HG02938 (cell line): ENCODE data around the gene NDP.

ENCODE experiments used
- ATAC-seq: cut with Tn5 transposase; IDR thresholded peaks from one replicate; pipeline ENCODE4 v1.9.1; 2021; ENCODE audit warnings: mild to moderate bottlenecking, moderate library complexity; ENCODE audit not compliant: unreplicated experiment

NDP gene

GRCh38 chrX:43973249-43974099 lies at the start of gene NDP:
NDP (minus strand) TSS chrX:43973390; CDS start chrX:43958645, 14,745 bp downstream.
- ATAC-seq, result no peak

- no peak for ATAC-seq
Observed at GRCh38 chrX:44022964-44023363, 49.8 kb upstream of the NDP start.

DNA sequence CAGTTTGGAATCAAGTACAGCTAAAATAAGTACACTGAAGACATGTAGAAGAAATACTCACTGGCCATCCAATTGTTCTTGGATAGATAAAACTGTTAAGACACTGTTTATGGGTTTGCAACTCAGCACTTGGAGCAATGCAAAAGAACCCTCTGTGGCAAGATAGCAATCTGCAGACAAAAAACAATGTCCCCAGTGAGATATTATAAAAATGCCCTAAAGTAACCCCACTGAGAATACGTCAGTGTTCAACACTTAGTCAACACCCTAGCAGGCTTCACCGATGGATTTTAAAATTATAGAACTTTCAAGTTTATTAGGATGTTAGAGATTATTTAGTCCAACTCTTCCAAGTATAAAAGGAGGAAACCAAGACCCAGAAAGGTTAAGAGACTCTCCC lies 47.5 kb upstream of the NDP start:
- ATAC-seq, result no peak

DNA sequence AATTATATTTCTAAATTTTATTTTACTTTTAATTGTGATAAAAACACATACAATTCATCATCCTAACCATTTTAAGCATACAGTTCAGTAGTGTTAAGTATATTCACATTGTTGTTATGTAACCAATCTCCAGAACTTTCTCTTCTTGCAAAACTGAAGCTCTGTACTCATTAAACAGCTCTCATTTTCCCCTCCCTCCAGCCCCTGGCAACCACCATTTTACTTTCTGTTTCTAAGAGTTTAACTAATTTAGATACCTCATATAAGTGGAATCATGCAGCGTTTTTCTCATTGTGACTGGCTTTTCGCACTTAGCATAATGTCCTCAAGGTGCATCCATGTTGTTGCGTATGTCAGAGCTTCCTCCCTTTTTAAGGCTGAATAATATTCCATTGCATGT lies 46.7 kb upstream of the NDP start:
- no peak for ATAC-seq

- ATAC-seq, result no peak
Observed at GRCh38 chrX:44017676-44018075, 44.5 kb upstream of the NDP start.

DNA sequence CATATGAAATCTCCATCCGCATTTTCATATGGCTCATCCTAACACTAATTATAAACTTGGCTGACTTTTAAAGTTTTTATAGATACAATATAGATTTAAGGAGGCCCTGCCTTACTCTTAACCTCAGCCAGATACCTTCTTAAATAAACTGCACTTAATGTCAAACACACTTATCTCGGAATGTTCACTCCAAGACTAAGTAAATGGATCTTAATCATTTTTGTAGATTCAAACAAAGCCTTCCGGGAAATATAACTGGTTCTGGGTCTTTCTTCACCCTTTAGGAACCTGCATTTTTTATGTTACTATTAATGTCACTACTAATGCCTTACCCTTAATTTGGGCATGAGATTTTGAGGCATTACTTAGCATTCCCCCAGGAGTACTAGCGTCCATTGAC lies 43.7 kb upstream of the NDP start:
- ATAC-seq, result no peak

DNA sequence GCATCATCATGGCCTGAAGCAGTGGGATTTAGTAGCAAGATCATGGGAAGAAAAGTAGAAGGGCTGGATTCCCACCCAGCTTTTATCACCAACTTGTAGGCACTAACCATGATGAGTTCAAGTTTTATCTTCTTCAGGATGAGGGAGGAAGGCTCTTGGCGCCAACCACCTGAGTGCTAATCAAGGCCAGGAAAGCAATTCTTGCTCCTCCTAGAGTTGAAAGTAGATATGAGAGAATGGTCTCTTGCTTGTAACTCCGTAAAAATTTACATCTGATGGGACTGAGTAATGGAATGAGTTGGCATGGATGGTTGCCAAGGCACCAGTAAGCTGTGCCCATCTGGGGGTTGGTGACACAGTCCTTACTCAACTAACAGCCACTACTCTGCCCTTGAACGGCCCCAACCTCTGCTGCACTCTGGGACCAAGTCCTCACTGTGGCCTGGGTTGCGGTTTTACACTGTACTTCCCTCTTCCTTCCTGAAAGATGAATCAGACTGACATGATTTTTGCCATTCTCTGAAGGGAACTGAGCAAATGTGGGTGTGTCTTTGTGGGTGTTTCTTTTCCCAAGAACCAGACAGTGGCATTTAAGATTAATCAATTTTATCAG lies 39.4 kb upstream of the NDP start:
- ATAC-seq, result no peak

- no peak for ATAC-seq
Observed at GRCh38 chrX:44011506-44011905, 38.3 kb upstream of the NDP start.

GRCh38 chrX:44010626-44011025 lies 37.4 kb upstream of the NDP start:
- no peak for ATAC-seq

DNA sequence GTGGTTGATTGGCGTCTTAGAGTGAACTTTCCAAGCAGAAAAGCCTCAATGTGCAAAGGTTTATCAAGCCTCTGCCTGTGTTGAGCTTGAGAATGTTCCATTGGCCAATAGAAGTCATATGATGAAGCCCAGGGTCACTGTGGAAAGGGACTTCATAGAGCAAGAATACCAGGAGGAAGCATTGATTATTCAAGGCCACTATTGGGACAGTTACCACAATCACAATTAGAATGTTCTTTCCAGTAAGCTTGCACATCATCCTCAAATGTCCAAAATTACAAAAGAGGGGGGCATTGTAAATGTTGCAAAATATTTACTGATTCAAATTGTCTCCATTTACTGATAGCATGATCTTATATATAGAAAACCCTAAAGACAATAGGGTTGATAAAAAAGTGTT lies 32.9 kb upstream of the NDP start:
- no peak for ATAC-seq

DNA sequence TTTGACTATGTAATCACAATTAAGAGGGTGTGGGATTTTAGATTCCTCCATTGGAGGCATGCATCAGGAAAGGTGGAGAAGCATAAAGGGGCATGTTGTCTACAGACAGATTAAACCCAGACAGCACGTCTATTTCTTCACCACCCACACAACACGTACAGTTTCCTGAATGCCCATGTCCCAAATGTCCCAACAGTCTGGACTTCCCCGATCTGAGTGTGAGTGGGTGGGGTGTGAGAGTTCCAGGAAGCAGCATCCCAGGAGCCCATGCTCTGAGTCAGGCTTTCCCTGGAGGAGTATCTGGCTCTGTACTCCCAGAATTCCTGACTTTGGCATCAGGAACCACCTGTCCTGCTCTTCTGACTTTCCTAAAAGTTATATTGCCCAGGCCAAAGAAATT lies 30.8 kb upstream of the NDP start:
- no peak for ATAC-seq

DNA sequence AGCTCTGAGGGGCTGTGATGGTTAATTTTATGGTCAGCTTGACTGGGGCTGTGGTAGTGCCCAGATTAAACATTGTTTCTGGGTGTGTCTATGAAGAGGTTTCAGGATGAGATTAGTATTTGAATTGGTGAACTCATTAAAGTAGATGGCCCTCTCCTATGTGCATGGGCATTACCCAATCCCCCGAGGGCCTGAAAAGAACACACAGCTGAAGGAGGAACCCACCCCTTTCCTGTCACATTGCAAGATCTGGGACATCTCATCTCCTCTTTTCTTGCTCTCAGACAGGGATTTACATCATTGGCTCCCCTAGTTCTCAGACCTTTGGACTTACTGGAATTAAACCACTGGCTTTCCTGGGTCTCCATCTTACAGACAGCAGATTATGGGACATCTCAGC lies 29.4 kb upstream of the NDP start:
- ATAC-seq, result no peak

GRCh38 chrX:43998374-43998773 lies 25.2 kb upstream of the NDP start:
- no peak for ATAC-seq

- ATAC-seq, result no peak
Observed at GRCh38 chrX:43996491-43996890, 23.3 kb upstream of the NDP start.

GRCh38 chrX:43986083-43986482 lies 12.9 kb upstream of the NDP start:
- no peak for ATAC-seq

DNA sequence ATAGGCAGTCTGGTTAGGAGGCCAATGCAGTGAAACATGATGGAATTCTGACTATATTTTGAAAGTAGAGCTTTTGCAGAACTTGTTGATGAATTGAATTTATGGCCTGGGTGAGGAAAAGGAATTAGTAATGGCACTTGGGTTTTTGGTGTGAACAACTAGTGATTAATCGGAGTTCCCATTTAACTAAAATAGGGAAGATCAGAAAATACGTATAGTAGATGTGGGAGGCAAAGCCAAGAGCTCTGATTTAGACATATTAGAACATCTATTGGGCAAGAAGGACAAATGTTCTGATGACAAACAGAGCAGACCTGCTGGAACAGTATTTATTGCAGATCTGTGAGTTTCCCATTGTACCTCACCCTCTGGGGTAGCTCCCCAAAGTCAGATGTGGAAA lies 12.3 kb upstream of the NDP start:
- ATAC-seq, result no peak

GRCh38 chrX:43978226-43978625 lies 5.0 kb upstream of the NDP start:
- ATAC-seq, result no peak

- ATAC-seq, result no peak
Observed at GRCh38 chrX:43976205-43976604, 3.0 kb upstream of the NDP start.

DNA sequence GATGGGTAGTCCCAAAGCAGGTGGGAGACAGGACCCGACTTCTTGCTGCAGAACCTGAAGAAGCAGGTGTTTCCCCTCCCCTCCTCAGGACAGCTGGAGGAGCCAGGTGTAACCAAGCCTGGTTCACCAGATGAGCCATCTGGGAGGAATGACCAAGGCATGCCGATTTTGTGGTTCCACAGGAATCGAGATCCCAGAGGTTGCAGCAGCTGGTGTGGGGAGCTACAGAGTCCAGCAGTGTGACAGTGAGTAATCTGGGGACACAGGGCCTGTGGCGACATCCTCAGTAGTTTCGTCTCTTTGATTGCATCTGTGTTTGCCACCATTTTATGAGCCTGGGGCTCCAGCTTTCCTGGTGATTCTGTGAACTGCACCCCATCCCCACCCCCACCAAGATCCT lies 2.6 kb upstream of the NDP start:
- no peak for ATAC-seq

DNA sequence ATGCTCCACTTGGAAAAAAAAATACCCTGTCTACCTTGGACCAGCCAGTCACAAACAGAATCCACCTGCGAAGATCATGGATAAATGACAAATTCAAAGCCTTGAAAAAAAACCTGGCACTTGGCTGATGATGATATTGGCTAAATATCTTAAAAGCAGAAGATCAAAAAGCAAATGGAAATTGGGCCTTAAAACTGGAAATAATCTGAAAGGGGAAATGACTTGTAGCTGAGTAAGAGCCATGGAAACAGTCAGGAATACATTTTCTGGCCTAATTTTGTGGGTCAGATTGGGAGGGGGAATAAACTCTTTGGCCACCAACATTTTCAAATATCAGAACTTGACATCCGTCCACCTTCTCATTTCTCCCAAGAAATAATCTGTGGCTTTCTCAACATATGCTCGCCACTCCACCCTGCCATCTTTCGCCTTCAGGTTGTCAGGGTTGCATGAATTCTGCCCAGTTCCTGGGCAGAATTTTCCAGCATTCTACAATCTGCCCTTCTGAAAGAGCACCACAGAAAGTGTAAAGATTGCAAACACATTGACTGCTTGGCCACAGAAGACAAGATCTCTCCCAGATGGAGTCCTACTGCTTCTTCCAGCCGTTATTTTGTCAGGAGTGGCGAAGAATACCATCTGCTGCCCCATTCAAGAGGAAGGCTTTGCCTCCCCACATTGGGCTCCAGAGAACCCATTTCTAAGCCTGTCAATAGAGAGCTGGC lies 1.7 kb upstream of the NDP start:
- ATAC-seq, result no peak

- ATAC-seq, result no peak
Observed at GRCh38 chrX:43974100-43974475, 898 bp upstream of the NDP start.
